Activated CD8-positive, alpha-beta memory T cell treated with anti-CD3 and anti-CD28 coated beads, Interleukin-2, amount 50 U/mL, for 4 hours (primary cell): ENCODE data around the gene SFSWAP.
"Not testable (repeated sequence)": the region's sequence is repeated elsewhere in the genome, so short reads cannot be mapped to it uniquely, and the experiment has no call there.

Source experiments
- DNase-seq: peaks from one replicate; pipeline ENCODE4 v3.0.0-alpha.2; 2020

Gene SFSWAP

DNA sequence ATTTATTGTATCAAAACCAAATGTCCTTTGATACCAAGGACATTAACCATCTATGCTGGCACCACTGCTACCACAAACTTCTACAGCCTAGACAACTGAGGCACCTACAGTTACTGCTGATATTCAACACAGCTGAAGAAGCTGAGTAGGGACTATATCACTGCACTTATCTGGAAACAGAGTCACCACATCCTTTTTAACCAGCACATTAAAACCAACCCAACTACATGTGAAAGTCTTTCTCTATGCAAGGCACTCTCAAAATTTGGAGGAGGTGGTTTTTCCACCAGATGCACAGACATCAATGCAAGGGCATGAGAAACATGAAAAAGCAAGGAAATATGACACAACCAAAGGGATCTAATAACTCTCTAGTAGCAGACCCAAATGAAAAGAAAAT, 7.7 kb upstream of the SFSWAP start:
- no peak for DNase-seq

DNA sequence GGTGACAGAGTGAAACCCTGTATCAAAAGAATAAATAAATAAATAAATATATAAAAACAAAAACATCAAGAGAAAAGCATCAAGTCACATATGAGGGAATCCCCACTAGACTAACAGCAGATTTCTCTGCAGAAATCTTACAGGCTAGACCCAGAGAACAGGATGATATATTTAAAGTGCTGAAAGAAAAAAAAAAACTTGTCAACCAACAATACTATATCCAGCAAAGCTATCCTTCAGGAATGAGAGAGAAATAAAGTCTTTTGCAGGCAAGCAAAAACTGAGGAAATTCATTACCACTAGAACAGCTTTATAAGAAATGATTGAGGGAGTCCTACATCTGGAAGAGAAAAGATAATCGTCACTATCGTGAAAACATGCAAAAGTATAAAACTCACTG, 6.4 kb upstream of the SFSWAP start:
- DNase-seq: no peak

DNA sequence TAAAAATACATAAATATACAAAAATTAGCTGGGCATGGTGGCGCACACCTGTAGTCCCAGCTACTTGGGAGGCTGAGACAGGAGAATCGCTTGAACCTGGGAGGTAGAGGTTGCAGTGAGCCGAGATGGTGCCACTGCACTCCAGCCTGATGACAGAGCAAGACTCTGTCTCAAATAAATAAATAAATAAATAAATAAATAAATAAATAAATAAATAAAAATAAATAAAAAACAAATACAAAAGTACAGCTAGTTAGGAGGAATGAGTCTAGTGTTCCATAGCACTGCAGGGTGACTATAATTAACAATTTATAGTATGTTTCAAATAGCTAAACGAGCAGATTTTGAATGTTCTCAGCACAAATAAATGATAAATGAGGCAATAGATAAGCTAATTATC, 4.2 kb upstream of the SFSWAP start:
- DNase-seq: not testable (repeated sequence)

DNA sequence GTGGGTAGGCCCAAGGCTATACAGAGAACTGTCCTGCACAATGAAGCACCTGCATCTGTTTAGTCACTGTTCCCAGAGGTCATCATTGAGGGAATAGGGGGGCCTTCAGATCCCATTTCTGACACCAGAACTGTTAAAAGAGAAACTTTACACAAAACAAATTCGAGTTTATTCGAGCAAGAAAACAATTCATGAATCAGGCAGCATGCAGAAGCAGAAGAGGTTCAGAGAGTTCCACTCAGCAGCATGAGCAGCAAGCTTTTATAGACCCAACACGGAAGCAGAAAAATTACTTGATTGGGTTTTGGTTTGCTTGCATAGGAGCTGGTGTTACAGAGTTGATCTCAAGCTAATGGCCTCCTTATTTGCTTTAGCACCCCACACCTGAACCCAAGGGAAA, 1.7 kb upstream of the SFSWAP start:
- DNase-seq: no peak

DNA sequence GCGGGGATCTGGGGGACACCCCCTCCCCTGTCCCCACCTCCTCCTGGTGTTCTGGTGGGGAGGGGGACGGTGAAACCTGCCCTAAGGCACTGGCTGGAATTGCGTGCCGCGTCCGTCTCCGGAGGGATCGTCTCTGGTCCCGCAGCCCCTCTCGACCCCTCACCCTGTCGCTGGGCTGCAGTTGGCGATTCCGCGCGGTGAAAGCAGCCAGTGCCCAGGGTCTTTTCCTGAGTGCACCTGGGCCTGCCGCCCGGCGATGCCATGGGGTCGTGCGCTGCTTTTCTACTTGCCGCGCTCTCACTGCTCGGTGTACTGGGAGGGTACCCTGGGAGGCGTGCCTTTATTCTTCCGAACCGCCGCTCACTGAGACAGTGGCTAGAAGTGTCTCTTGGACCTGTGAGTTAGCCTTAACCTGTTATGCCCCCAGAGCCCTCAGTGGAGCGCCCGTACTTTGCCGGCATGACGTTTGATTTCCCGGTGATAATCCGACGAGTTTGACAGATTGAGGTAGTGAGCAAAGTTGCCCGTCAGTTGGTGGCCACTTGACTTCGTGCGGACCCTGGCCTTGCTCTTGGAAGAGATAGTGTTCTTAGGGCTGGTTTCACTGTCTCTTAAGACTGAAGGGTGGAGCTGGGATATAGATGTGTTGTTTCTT, 788 bp downstream of the SFSWAP start:
- no peak for DNase-seq

DNA sequence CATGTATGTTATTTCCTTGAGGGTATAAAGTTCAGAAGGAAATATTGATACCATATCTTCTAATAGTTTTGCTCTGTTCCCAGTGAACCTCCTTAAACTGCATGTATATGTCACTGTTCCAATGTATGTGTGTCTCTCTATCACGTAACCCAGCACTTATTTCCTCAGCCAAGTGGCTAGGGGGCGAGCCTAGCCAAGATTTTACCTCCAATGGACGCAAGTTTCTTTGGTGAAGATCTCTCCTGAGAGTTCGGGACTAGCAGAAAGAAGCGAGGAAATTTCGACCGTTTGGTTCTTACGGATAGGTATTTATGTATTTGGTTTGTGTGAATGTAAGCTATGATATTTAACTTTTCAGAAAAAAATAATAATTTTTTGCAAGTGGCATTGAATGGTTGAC, 2.5 kb downstream of the SFSWAP start:
- no peak for DNase-seq

DNA sequence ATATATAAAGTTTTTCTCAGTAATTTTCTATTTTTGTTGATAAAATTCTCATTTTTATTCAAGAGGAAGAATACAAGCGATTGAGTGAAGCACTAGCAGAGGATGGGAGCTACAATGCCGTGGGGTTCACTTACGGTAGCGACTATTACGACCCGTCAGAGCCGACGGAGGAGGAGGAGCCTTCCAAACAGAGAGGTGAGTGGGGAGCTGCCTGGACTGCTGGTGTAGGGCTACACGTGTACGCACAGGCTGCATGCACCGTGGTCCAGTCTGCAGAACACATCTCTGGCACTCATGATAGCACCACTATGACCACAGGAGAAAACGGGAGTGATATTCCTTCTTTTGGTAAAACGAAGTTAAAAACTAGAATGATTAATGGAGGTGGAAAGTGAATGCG, 3.9 kb downstream of the SFSWAP start:
- no peak for DNase-seq

DNA sequence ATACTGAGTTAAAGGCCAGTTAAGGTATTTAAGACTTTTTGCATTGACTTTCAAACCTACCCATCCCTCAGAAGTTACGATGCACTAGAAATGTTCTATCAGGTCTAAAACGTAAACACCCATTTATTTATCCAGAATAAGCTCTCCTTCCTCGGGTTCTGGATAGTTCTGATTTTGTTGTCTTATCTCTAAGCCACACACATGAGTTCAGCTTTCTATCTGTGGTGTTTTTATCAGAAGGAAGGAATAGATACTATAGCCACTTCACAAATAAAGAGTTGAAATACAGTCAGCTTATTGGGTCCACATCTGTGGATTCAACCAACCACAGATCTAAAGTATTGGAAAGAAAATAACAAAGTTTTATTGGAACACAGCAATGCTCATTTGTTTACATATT, 5.4 kb downstream of the SFSWAP start:
- no peak for DNase-seq

DNA sequence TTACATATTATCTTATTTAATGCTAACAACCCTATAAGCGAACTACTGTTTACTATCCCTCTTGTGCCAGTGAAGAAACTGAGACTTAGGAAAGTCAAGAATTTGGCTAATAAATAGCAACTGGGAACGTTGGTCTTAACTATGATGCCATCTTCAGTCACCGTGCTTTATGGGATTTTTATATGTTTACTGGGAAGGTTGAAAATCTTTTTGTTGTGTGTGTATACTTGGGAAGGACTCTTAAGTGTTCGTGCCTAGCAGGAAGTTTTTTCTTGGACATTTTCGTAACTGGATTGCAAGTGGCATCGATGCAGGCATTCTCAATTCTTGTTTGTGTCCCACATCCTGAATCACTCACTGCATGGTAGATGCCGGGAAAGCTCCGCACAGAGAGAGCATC, 9.4 kb downstream of the SFSWAP start:
- no peak for DNase-seq

DNA sequence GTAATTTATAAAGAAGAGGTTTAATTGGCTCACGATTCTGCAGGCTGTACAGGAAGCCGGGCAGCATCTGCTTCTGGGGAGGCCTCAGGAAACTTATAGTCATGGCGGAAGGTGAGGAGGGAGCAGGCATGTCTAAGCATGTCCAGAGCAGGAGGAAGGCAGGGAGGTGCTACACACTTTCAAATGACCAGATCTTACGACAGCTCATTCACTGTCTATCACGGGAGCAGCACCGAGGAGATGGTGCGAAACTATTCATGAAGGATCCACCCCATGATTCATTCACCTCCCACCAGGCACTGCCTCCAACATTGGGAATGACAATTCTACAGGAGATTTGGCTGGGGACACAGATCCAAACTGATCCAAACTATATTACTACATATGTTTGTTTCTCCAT, 10.0 kb downstream of the SFSWAP start:
- no peak for DNase-seq

DNA sequence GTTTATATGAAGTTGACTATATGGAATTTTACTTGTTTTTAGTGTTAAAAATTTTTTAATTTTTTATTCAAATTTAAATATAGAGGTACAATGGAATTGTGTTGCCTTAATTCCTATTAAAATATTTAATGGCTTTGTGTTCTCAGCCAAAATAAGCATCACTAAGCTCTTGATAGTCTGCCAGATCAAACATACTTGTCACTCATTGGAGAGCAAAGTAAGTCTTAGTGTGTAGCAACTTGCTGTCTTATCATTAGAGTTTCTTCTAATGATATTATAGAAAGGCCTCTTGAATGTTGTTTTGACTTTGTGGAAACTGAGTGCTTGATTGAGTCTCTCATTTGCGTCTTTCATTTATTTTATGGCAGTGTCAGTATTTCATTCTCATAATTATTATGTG, 10.7 kb downstream of the SFSWAP start:
- DNase-seq: no peak

DNA sequence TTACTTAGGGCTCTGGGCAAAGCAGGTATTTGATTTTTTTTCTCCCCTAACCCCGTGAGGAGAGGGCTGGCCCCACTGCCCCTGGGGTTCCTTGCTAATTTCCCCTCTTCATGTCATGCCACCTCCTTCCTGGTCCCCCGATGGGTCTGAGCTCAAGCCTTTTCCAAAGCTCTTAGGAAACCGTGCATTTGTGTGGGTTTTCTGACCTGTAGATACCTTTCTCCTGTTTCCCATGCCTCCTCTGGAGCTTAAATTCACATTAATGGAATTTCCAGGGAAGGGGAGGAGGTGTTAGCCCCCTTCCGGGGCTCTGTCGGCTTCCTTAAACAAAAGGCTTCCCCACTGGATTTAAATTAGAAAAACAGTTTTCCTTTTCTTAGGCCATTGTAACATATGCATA, 12.6 kb downstream of the SFSWAP start:
- no peak for DNase-seq

DNA sequence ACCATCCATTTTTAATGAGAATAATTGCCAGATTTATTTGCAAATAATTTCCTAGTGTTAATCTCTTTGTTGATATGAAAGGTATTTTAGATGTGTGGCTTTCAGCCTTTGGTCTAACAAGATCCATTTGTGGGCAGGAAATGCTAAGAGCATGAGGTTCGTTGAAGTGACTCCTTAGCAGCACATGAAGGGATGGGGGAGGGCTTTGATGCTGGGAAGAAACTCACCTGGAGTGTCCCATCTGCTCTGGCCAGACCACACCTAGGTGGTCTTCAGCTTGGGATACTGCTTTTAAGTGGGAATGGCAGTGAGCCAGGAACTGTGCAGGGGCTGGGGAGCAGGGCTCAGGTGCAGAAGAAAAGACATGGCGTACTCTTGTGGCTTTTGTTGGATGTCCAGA, 13.6 kb downstream of the SFSWAP start:
- no peak for DNase-seq

DNA sequence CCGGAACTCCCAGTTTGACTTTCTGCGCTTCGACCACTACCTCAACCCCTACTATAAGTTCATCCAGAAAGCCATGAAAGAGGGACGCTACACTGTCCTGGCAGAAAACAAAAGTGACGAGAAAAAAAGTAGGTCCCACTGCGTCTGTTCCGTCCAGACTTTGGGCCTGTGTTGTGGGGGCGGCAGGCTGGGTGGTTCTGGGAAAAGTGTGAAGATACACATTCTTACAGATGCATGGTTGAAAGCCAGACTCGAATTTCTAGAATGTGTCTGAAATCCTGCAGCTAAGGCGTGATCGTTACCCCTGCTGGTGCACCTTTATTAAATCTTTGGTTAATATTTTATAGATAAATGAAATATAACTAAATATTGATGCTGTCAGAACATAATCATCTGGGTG, 14.6 kb downstream of the SFSWAP start:
- no peak for DNase-seq

DNA sequence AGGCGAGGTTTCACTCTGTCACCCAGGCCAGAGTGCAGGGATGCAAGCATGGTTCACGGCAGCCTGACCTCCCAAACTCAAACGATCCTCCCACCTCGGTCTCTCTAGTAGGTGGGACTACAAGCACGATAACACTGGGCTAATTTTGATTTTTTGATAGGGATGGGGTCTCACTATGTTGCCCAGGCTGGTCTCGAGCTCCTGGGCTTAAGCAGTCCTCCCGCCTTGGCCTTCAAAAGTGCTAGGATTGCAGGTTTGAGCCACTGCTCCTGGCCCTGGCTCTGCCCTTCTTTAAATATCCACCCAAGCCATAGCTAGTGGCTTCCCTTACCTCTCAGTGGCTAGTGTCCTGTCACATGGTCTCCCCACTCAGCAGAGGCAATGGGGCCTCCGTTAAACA, 17.8 kb downstream of the SFSWAP start:
- DNase-seq: no peak

DNA sequence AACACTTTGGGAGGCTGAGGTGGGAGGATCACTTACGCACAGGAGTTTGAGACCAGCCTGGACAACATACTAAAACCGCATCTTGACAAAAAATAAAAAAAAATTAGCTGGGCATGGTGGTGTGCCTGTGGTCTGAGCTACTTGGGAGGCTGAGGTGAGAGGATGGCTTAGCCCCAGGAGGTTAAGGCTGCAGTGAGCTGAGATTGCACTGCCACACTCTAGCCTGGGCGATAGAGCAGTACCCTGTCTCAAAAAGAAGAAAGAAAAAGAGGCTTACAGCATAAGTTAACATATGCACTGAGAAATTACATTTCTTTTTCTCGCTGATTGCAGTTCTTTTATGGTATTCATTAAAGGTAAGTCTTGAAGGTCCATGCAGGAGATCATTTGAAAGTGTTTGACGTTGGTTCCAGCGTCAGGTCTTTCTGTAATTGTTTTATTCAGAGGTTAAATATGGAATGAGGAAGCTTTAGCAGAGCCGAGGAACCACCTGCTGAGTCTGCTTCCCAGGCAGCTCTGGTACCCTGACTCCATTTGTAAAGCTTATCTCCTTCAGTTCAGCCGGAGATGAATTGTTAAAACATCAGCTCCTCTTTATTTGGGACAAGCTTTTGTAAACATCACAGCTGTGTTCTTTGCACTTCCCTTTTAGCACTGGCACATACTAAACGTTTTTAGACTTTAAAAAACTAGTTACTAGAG, 18.5 kb downstream of the SFSWAP start:
- no peak for DNase-seq

DNA sequence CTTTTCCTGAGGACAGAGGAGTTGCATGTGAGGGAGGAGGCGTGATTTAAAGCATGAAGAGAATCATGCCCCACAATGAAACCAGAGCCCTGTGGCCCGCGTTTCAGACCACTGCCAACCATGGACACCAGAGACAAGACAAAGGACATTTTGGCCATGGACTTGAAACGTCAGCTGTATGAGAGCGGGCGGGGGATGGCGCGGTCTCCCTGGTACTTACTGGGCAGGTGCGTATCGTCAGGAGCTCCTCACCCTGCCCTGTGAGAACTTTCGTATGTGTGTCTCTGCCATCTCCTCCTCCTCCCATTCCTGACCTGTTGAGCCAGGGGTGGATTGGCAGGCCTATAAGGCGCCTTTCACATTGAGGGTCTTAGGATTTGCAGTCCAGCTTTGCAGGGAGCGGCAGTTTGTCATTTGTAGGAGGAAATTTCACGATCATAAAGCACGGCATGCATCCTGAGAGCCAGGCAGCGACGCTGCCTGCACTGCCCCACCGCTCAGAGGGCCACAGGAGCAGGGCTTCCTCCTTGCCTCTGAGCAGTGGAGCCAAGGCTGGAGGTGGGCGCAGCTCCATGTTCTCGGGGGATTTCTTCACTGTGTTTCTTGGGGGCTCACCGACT, 22.2 kb downstream of the SFSWAP start:
- no peak for DNase-seq

DNA sequence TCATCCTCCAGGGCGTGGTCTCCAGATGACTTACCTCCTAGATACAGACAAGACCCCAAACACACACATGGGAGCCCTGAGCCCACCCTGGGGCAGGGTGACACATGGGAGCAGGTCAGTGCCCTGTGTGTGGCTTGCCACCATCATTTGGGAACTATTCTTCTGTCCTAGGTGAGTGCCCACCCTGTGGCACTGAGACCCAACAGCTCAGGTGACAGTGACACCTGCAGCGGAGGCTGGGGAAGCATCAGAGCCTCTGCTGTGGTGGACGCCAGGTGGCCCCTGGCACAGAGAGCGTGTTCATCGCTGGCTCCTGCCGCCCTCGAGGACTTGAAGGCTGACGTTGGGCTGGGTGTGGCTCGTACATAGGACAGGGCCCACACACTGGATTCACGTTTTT, 23.0 kb downstream of the SFSWAP start:
- no peak for DNase-seq

DNA sequence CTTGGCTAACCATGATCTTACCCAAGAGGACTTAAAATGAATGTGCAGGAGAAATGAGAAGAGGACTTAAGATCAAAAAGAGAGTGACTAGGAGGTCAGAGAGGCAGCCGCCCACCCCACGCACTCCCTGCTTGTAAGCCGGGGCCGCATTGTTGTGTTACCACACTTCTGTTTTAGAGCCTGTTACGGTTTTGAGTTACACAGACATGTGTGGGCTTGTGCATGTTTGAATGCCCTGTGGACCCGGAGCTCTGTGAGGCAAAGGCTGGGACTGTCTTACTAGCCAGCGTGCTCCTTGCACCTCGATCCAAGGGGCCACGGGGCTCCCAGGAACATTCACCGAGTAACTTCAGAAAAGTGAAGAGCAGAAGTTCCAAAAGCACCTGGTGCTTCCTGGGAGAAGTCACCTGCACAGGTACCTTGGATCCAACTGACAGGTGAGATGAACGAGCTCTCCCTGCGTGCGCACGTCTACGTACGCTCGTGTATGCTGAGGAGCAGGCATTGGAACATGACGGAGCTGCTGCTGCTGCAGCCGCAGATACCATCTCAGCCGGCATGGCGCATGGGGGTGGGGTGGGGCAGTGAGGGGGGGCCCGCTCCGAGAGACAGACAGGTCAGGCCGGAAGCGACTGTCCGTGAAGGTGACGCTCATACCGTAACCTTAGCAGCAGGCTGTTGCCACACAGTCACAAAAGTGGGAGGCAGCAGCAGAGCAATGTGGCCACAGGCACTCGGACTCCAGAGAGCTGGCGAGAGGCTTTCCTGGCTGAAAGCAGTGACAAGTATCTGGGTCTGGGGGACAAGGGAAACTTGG, 23.7 kb downstream of the SFSWAP start:
- DNase-seq: no peak

DNA sequence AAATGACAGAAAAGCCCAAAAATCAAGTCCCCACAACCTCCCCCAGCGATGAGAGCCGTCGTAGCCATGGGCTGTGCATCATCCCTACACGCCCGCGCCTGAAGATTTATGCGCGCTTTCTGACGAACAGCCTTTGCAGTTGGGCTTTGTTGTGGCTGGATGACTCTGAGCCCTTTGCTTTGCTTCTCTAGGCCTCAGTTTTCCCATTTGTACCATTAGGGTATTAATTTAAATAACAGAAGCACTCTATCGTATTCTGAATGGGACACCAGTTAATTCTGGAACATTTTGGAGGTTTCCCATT, 24.2 kb downstream of the SFSWAP start:
- no peak for DNase-seq

DNA sequence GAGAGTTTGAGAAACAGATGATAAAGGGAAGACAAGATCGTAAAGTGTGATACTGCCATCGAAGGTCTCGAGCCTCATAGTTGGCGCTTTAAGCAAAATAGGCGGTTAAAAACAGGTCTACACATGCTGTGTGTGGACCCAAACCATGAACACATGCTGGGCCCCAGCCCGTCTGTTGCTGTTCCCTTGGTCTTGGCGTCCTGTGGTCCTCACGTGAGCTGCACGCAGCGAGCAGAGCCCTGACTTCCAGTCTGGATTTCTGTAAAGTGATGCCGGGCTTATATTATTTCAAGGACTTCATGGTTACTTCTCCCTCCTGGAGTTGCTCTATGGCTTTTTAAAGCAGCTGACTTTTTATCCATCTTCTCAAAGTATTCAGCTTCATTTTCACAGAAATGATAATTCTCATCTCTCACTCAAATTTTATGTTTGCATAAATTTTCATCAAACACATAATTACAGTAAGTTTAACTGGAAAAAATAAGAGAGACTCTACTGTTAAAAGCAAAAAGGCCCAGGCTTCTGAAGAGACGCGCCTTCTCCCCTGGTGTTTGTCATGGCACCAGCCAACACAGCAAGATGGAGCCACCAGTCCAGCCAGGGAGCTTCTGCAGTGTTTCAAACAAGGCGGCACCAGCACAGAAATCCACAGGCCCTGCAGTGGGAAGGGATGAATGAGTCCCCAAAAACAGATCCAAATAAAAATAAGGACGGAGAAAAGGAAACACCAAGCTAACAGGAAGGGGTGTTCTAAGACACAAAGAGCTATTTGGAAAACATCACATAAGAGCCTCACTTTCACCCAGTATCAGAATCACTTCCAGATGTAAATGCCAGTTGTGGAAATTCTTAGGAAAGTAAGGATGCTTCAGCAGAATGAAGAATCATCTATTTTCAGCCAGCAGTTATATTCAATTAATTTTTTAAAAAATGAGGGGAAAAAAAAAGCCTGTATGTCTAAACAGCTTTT, 24.9 kb downstream of the SFSWAP start:
- no peak for DNase-seq

DNA sequence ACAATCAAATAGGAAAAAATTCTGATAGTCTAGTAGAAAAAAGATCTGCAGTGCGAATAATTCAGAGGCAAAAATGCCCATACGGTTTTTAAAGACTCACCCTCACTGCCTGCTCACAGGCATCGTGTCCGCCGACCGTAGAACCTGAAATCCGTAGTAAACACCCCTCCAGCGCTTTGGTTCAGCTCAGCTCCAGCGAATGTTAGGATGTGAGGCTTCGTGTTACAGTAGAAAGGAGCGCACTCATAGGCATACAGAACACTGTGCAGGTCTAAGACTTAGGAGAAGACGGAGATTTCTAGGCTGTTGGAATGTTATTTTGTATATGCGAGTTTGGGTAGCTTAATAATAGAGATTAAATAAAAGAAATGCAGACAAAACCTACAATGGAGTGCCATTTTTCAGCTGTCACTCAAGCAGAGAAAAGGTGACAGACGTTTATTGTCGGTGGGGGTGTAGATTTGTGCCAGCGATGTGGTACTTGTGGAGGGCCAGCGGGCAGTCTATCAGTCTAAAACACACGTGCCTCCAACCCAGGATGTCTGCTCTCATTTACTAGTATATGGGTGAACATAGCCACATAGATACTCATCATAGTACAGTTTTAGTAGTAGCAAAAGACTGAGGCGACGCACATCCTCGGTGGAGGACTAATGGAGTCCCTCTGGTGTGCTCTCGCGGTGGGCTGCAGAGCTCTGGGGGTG, 25.7 kb downstream of the SFSWAP start:
- DNase-seq: no peak
